Osteocyte (in vitro differentiated cells): ENCODE results near the gene UBL3. TPM values are rescaled to one million over a fixed set of nuclear protein-coding genes. Genes with fewer than 3 reads are reported as not detected.

Experiments used
- DNase-seq: peaks from one replicate; pipeline ENCODE4 v3.0.0; 2021; ENCODE audit warnings: mixed read lengths; ENCODE audit not compliant: unreplicated experiment; ENCODE audit errors: extremely low spot score
- H3K27ac Mint-ChIP-seq: one replicate; pipeline ENCODE4 v1.8.0; 2021; ENCODE audit warnings: mild to moderate bottlenecking, mixed read lengths; ENCODE audit not compliant: unreplicated experiment
- H3K27me3 Mint-ChIP-seq: one replicate; pipeline ENCODE4 v1.8.0; 2021; ENCODE audit warnings: mixed read lengths; ENCODE audit not compliant: unreplicated experiment
- H3K36me3 Mint-ChIP-seq: one replicate; pipeline ENCODE4 v1.8.0; 2021; ENCODE audit warnings: mixed read lengths; ENCODE audit not compliant: unreplicated experiment
- H3K4me1 Mint-ChIP-seq: one replicate; pipeline ENCODE4 v1.8.0; 2021; ENCODE audit warnings: mixed read lengths; ENCODE audit not compliant: unreplicated experiment
- H3K4me3 Mint-ChIP-seq: one replicate; pipeline ENCODE4 v1.8.0; 2021; ENCODE audit warnings: mild to moderate bottlenecking, moderate library complexity, mixed read lengths; ENCODE audit not compliant: unreplicated experiment
- H3K9me3 Mint-ChIP-seq: one replicate; pipeline ENCODE4 v1.8.0; 2021; ENCODE audit warnings: mixed read lengths; ENCODE audit not compliant: unreplicated experiment
- total RNA-seq: library from RNA; stranded (reverse); gene quantifications from 2 replicates; pipeline ENCODE4 v1.2.1, GENCODE V29; 2021
- TF ChIP-seq, protein P1 (sequence below): fragments of 200-600 bp; sonication (generic); IDR thresholded peaks from 2 replicates; pipeline ENCODE4 v1.5.0; 2021; ENCODE audit warnings: antibody characterized with exemption, mild to moderate bottlenecking, moderate library complexity

UBL3 gene
- total RNA-seq, 1 donor from 2014 or later, result 28.3 TPM

DNA sequence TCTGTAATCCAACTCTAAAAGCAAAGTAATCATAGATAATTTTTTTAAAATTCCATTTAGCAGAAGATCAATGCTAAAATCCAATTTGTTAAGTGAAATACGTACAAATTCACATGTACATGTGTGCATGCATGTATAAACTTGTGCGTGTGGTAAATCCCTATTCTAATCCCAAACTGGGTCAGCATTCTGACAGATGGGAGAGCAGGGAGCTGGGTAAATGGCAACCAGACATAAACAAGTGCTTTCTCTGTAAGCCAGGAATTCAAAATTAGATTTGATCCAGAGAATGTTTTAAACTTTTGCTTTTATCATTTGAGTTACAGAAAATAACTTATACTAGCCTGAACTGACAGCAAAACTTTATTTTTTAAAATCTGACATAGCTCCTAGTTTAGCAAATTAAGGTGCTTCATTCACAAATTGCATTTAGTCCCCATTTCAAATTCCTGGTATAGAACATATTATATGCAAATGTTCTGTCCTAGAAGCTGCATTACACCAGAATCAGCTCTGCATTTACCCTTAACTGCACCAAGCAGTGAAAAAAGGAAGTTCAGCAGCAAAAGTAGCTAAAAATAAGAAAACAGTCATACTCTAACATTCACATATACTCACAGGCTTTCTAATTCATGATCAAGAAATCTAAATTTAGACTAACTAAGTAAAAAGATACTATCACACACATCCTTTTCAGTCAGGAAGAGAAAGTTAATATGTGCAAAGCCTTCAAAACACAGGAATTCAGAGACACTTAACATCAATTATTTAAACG is 32.6 kb downstream of the UBL3 start:
- Mint-ChIP-seq H3K4me3 (no peak overlapping the region), H3K4me1 (peaks cover 28% of the 10 kb centered on the region), H3K36me3 (no peaks in the 10 kb centered on the region), H3K27me3 (no peaks in the 10 kb centered on the region), H3K27ac (no peak overlapping the region), H3K9me3 (peaks cover 3% of the 10 kb centered on the region)
- no peak for DNase-seq
- TF ChIP-seq, protein P1, sequence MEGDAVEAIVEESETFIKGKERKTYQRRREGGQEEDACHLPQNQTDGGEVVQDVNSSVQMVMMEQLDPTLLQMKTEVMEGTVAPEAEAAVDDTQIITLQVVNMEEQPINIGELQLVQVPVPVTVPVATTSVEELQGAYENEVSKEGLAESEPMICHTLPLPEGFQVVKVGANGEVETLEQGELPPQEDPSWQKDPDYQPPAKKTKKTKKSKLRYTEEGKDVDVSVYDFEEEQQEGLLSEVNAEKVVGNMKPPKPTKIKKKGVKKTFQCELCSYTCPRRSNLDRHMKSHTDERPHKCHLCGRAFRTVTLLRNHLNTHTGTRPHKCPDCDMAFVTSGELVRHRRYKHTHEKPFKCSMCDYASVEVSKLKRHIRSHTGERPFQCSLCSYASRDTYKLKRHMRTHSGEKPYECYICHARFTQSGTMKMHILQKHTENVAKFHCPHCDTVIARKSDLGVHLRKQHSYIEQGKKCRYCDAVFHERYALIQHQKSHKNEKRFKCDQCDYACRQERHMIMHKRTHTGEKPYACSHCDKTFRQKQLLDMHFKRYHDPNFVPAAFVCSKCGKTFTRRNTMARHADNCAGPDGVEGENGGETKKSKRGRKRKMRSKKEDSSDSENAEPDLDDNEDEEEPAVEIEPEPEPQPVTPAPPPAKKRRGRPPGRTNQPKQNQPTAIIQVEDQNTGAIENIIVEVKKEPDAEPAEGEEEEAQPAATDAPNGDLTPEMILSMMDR, result no peak

DNA sequence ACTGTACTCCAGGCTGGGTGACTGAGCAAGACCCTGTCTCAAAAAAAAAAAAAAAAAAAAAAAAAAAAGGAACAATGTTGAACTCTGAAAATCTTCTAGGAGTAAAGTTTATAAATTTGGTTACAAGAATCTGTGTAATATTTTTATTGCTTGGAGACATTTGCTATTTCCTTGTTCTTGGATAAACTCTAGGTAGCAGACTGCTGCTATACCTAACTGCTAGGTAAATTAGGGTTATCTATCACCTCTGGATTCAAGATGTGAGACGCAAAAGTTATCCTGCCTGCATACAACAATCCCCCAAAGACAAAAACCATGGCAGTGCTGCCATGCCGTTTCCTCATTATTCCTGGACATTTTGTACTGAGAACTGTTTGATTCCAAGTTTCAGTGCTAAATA is 33.7 kb downstream of the UBL3 start:
- no peak for DNase-seq
- no peaks in the 10 kb centered on the region for H3K27me3 Mint-ChIP-seq
- H3K36me3 Mint-ChIP-seq, result no peaks in the 10 kb centered on the region
- no peak overlapping the region for H3K4me3 Mint-ChIP-seq
- peaks cover 28% of the 10 kb centered on the region for H3K4me1 Mint-ChIP-seq
- H3K27ac Mint-ChIP-seq, result no peak overlapping the region
- TF ChIP-seq, protein P1, result no peak
- H3K9me3 Mint-ChIP-seq, result peaks cover 3% of the 10 kb centered on the region

DNA sequence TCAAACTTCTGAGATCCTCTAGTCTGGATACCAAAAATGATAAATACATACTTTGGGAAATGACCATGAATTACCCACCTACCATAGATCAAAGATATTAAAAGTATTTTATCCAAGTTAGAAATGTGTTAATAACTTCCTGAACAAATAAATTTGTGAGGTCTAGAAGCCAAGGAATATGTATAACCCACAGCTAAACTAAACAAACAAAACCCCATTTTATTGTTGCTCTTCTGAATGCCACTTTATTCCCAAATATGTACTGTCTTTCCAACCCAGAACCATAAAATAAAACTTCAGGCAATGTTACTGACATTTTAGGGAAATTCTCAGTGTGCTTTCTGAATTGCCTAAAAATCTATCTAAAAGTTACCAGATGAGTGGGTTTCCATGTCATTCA is 35.1 kb downstream of the UBL3 start:
- DNase-seq, result no peak
- Mint-ChIP-seq H3K36me3 (no peaks in the 10 kb centered on the region), H3K4me3 (no peak overlapping the region), H3K27me3 (no peaks in the 10 kb centered on the region), H3K9me3 (no peaks in the 10 kb centered on the region), H3K4me1 (peaks cover 36% of the 10 kb centered on the region), H3K27ac (no peak overlapping the region)
- TF ChIP-seq, protein P1, result no peak

DNA sequence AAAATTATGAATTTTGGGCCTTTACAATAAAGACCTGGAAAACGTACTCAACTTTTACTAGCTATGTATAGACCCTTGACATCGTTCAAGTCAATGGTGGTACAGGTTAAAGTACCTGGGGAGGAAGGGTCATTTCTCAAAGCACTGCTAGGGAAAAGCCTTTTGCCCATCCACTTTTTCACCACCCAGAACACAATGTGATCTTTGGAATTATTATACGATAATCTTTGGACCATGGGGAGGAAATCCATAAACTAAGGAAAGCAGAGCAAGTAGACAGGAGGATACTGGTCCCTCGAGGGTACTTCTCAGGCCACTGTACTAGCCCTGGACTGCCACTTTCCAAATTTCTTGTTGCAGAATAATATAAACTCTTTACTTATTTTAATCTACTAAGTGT is 39.5 kb downstream of the UBL3 start:
- Mint-ChIP-seq H3K27ac (no peak overlapping the region), H3K4me3 (no peak overlapping the region), H3K27me3 (no peaks in the 10 kb centered on the region), H3K36me3 (no peaks in the 10 kb centered on the region), H3K9me3 (no peaks in the 10 kb centered on the region), H3K4me1 (peaks cover 27% of the 10 kb centered on the region)
- no peak for DNase-seq
- TF ChIP-seq, protein P1, result no peak

DNA sequence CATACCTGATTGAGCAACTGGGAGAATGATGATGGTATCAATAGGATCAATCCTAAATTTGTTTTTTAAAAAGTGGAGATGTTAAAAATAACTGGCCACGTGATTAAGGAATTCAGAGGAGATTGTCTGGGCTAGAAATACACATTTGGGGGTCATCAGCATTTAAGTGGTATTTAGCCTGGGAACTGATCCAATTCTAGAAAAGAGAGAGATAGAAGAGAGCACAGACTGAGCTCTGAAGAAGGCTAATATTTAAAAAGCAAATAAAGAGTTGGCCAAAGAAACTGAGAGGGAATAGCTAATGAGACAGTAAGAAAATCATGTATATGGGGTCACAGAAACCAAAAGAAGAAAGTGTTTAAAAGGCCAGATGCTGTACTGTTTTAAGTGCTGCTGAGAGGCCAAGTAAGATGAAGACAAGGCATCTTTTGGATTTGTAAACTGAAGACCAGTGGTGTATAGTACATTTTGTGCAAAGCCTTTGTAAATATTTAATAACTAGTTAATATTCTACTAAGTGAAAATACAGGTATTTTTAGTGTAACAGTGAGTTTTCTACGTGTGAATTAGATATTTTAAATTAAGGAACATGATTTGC is 40.2 kb downstream of the UBL3 start:
- Mint-ChIP-seq H3K27ac (no peak overlapping the region), H3K4me1 (peaks cover 21% of the 10 kb centered on the region), H3K36me3 (no peaks in the 10 kb centered on the region), H3K9me3 (no peaks in the 10 kb centered on the region), H3K4me3 (no peak overlapping the region), H3K27me3 (no peaks in the 10 kb centered on the region)
- DNase-seq, result no peak
- TF ChIP-seq, protein P1, result no peak
